GM12878 (cell line): Measurements from ENCODE around the gene FAHD1. TPM values are rescaled to one million over a fixed set of nuclear protein-coding genes. Genes with fewer than 3 reads are reported as not detected.

Experiments
- ATAC-seq: fragments of 200-7000 bp; cut with Tn5 transposase; 3 replicates; pipeline ENCODE4 v1.9.1; 2020; ENCODE audit warnings: mild to moderate bottlenecking, moderate library complexity
- BruUV-seq: library from RNA; stranded (reverse); fragments of 400-500 nt; replicated peaks from 2 replicates; lab custom pipeline; 2021; lab: Mats Ljungman, UMichigan
- CTCF ChIA-PET: fragments of 300-600 bp; sonication (Branson Sonifier 250); formaldehyde crosslinking; extraction: SDS; loops from one replicate; lab custom pipeline; 2021; ENCODE audit warnings: inconsistent platforms; lab: Yijun Ruan, JAX
- POLR2A ChIA-PET: fragments of 350-600 bp; formaldehyde crosslinking; extraction: SDS; loops from one replicate; lab custom pipeline; 2021; ENCODE audit warnings: inconsistent platforms; lab: Charles Lee
- RAD21 ChIA-PET: fragments of 300-600 bp; sonication (Branson Sonifier 250); formaldehyde crosslinking; loops from one replicate; lab custom pipeline; 2023; ENCODE audit warnings: antibody characterized with exemption; ENCODE audit not compliant: unreplicated experiment; lab: Charles Lee
- SMC1A ChIA-PET: fragments of 300-600 bp; sonication (Branson Sonifier 250); formaldehyde crosslinking; loops from one replicate; lab custom pipeline; 2023; ENCODE audit not compliant: unreplicated experiment, uncharacterized antibody; lab: Charles Lee
- DNase-seq: peaks from one replicate; pipeline ENCODE4 v3.0.0-alpha.2; 2011; ENCODE audit warnings: low read depth, low spot score
- FAIRE-seq: peaks from 3 replicates; lab custom pipeline; 2011; peaks lifted over from hg19 to GRCh38; lab: Jason Lieb, UNC
- H2AFZ ChIP-seq: 2 replicates; pipeline ENCODE4 v1.6.0; 2011; ENCODE audit warnings: low read depth, low read length, control low read depth; ENCODE audit not compliant: control insufficient read depth
- H3K27ac ChIP-seq: 2 replicates; pipeline ENCODE4 v1.5.1; 2011; ENCODE audit warnings: control low read depth; ENCODE audit not compliant: control insufficient read depth, insufficient read depth
- H3K27me3 ChIP-seq, 2 experiments: replicated peaks in 1 of 2; 2 replicates each; pipeline versions ENCODE4 v1.6.0 to v1.6.1; 2011; ENCODE audit warnings: low read length in 1 of 2; ENCODE audit not compliant: control insufficient read depth in 2 of 2, insufficient read depth in 2 of 2
- H3K36me3 ChIP-seq, 2 experiments: 2 replicates each; pipeline ENCODE4 v1.5.1; 2011; ENCODE audit warnings: low read length in 1 of 2; ENCODE audit not compliant: control insufficient read depth in 2 of 2, insufficient read depth in 2 of 2
- H3K4me1 ChIP-seq: 2 replicates; pipeline ENCODE4 v1.6.1; 2011; ENCODE audit warnings: mild to moderate bottlenecking, low read length, moderate library complexity, mixed read lengths; ENCODE audit not compliant: control insufficient read depth, insufficient read depth
- H3K4me2 ChIP-seq: 2 replicates; pipeline ENCODE4 v1.6.0; 2011; ENCODE audit warnings: control low read depth; ENCODE audit not compliant: control insufficient read depth, insufficient read depth
- H3K4me3 ChIP-seq: fragments of 200-600 bp; sonication (generic); 2 replicates; pipeline ENCODE4 v1.5.1; 2016
- H3K79me2 ChIP-seq: 2 replicates; pipeline ENCODE4 v1.6.0; 2011; ENCODE audit warnings: low read length; ENCODE audit not compliant: control insufficient read depth, insufficient read depth
- H3K9ac ChIP-seq: 2 replicates; pipeline ENCODE4 v1.8.0; 2011; ENCODE audit warnings: low read length, control low read depth, mixed read lengths; ENCODE audit not compliant: control insufficient read depth, insufficient read depth
- H3K9me3 ChIP-seq: replicated peaks from 3 replicates; pipeline ENCODE4 v1.5.1; 2011; ENCODE audit warnings: mild to moderate bottlenecking, low read length; ENCODE audit not compliant: control insufficient read depth, insufficient read depth
- H4K20me1 ChIP-seq: 2 replicates; pipeline ENCODE4 v1.6.0; 2011; ENCODE audit not compliant: control insufficient read depth, insufficient read depth
- ASH2L ChIP-seq: fragments of 300-600, 200-600 bp; sonication (generic); IDR thresholded peaks from 2 replicates; pipeline ENCODE4 v1.6.1; 2017; ENCODE audit warnings: low read depth, mild to moderate bottlenecking, borderline replicate concordance
- BACH1 ChIP-seq: fragments of 450-650 bp; IDR thresholded peaks from 2 replicates; pipeline ENCODE4 v1.6.1; 2017; ENCODE audit warnings: mild to moderate bottlenecking, borderline replicate concordance
- BCLAF1 ChIP-seq: fragments of 450-650 bp; IDR thresholded peaks from 2 replicates; pipeline ENCODE4 v1.6.1; 2017; ENCODE audit warnings: antibody characterized with exemption, mild to moderate bottlenecking, moderate library complexity
- CBX5 ChIP-seq: sonication (generic); IDR thresholded peaks from 2 replicates; pipeline ENCODE4 v1.6.1; 2016; ENCODE audit warnings: low read depth, moderate library complexity, mild to moderate bottlenecking, inconsistent platforms
- CHD2 ChIP-seq: IDR thresholded peaks from 2 replicates; pipeline ENCODE4 v1.6.1; 2011; ENCODE audit warnings: low read depth, low read length, improper control_type of control experiment, borderline replicate concordance
- HDGF ChIP-seq: fragments of 450-650 bp; IDR thresholded peaks from 2 replicates; pipeline ENCODE4 v1.6.1; 2016; ENCODE audit warnings: antibody characterized with exemption
- LARP7 ChIP-seq: fragments of 450-650 bp; IDR thresholded peaks from 2 replicates; pipeline ENCODE4 v1.6.1; 2017; ENCODE audit warnings: mild to moderate bottlenecking
- SKIL ChIP-seq: fragments of 450-650 bp; IDR thresholded peaks from 2 replicates; pipeline ENCODE4 v1.6.1; 2017; ENCODE audit warnings: mild to moderate bottlenecking, low read depth, inconsistent platforms; ENCODE audit not compliant: poor library complexity, severe bottlenecking
- SREBF1 ChIP-seq: IDR thresholded peaks from 2 replicates; pipeline ENCODE4 v1.6.1; 2012; ENCODE audit warnings: mild to moderate bottlenecking, low read length
- SREBF2 ChIP-seq: IDR thresholded peaks from 2 replicates; pipeline ENCODE4 v1.6.1; 2012; ENCODE audit warnings: mild to moderate bottlenecking, low read length
- SUZ12 ChIP-seq: fragments of 200-600 bp; sonication (generic); IDR thresholded peaks from one replicate; pipeline ENCODE4 v1.6.1; 2018; ENCODE audit warnings: antibody characterized with exemption, mild to moderate bottlenecking; ENCODE audit not compliant: unreplicated experiment
- TAF1 ChIP-seq: IDR thresholded peaks from 2 replicates; pipeline ENCODE4 v1.6.1; 2011; ENCODE audit warnings: mild to moderate bottlenecking, low read depth, low read length, borderline replicate concordance
- ZNF24 ChIP-seq: fragments of 450-650 bp; IDR thresholded peaks from 2 replicates; pipeline ENCODE4 v1.6.1; 2017; ENCODE audit warnings: antibody characterized with exemption, mild to moderate bottlenecking
- WGBS: methylation state at CpG from one replicate; pipeline ENCODE4 v1.1.6; 2016; ENCODE audit warnings: low lambda C conversion rate; ENCODE audit not compliant: insufficient replicate concordance, insufficient coverage; ENCODE audit errors: missing lambda C conversion rate; 5-methylcytosine and 5-hydroxymethylcytosine counted together
- in situ Hi-C: fragments of 300-500 bp; cut with MboI; formaldehyde crosslinking; loops from 9 replicates; pipeline ENCODE4 v1.14.3; 2018; ENCODE audit warnings: mixed read lengths
- intact Hi-C: fragments of 100-400 bp; cut with micrococcal nuclease; formaldehyde crosslinking; loops from one replicate; pipeline ENCODE4 v1.14.2; 2022; ENCODE audit not compliant: unreplicated experiment
- polyA plus RNA-seq, 11 experiments: library from polyadenylated mRNA; depleted of rRNA in 4 of 11; unstranded in 6 of 11; stranded (reverse) in 5 of 11; fragments of >200 nt; fragmentation: Nextera tagmentation in 4 of 11; fragmentation: Illumina TruSeq in 1 of 11; extraction: Ambion mirVana in 4 of 11; extraction: Trizol in 1 of 11; gene quantifications; 1 replicate in 1 of 11; 2 replicates in 10 of 11; pipeline versions ENCODE4 v1.2.1 to v1.2.3, GENCODE V29; 2011 to 2016; ENCODE audit warnings: inconsistent platforms in 2 of 11, missing spikeins in 2 of 11, low read depth in 1 of 11
- total RNA-seq, 4 experiments: library from RNA; depleted of rRNA in 3 of 4; stranded (reverse); fragments of >200 nt in 3 of 4; fragmentation: Illumina TruSeq in 1 of 4; extraction: Trizol in 1 of 4; gene quantifications; 2 replicates each; pipeline versions ENCODE4 v1.2.1 to v1.2.3, GENCODE V29; 2013 to 2021
- TF ChIP-seq, protein P1 (sequence below): fragments of 450-650 bp; IDR thresholded peaks from 2 replicates; pipeline ENCODE4 v1.6.1; 2016; ENCODE audit warnings: mild to moderate bottlenecking
- TF ChIP-seq, protein P2 (sequence below): fragments of 450-650 bp; IDR thresholded peaks from 2 replicates; pipeline ENCODE4 v1.6.1; 2017; ENCODE audit warnings: borderline replicate concordance

Gene FAHD1
- total and polyA plus RNA-seq, 10 of the 15 experiments (the other 5 are each of a cell fraction or from before 2014, with no cell fraction given), result 4.3 to 43.0 (median 18.8) TPM

DNA sequence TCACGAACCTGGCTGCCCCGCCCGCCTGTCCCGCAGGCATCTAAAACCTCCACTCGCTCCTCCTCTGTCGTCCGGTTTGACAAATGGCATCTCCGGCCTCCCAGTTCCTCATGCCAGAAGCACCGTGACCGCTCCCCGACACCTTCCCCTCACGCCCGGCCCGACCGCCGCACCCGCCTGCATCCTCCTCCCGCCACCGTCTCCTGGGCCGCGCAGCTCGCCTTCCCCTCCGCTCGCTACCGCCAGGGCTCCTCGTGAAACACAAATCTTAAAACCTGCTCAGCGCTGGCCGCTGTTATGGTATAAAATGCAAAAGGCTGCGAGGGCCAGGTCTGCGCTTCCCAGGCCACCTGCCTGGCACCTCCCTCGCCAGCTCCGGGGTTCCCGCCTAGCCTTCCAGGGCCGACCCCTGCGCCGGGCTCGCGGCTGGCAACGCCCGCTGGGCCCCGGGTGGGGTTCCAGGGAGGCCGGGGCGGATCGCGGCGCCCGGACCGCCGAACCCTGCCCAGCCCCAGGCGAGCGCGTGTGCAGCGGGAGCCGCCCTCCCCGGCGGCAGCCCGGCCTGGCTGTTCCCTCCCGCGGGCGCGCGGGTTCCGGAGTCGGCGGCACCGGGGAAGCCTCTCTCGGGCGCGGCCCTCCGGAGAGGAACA is 45.1 kb upstream of the FAHD1 start:
- FAIRE-seq (no peak), ATAC-seq (peak; percentile 9), DNase-seq (no peak)
- peaks cover 6% of the 10 kb centered on the region; the same call in 1 of the 2 replicates for H3K4me1 ChIP-seq
- in situ Hi-C loops, result no loop called here
- BruUV-seq, result no TSS peak
- H3K9me3 ChIP-seq, result no peaks in the 10 kb centered on the region
- RAD21 ChIA-PET, result interaction anchor here (1.0 to 1.4 kb wide), 8 partner anchors 10 to 361 kb away, joined by 3 to 22 read pairs (median 4); partner anchors contain the start of genes EME2, JPT2, MRPS34 and NME3
- 2% methylated on average over 59 of the region's 70 CpGs for WGBS
- H4K20me1 ChIP-seq, result no peaks in the 10 kb centered on the region
- SMC1A ChIA-PET, result interaction anchor here (0.7 to 1.5 kb wide), 5 partner anchors 9 to 374 kb away, joined by 3 to 4 read pairs (median 3); partner anchors contain the start of genes EME2, MRPS34, NME3 and TRAF7
- intact Hi-C loops, result loop anchor here (2.0 kb wide), 2 partner anchors 45 to 361 kb away; partner anchors contain the start of genes FAHD1, HAGH and UQCC4
- H3K9ac ChIP-seq, result peak overlapping the region; percentile 71
- H3K27me3 ChIP-seq, result no peaks in the 10 kb centered on the region
- CTCF ChIA-PET, result interaction anchor here (1.1 to 1.6 kb wide), 6 partner anchors 10 to 629 kb away, joined by 3 to 12 read pairs (median 5); partner anchors contain the start of genes EME2, MAPK8IP3, MRPS34 and NME3
- peak overlapping the region; percentile 52 for H3K27ac ChIP-seq
- H3K79me2 ChIP-seq, result peaks cover 15% of the 10 kb centered on the region
- peak overlapping the region; percentile 77 for H3K4me2 ChIP-seq
- H3K36me3 ChIP-seq, result peaks cover 2 to 8% of the 10 kb centered on the region in 2 experiments; a peak in 3 of 4 replicates
- POLR2A ChIA-PET, result interaction anchor here (1.0 to 2.5 kb wide), 9 partner anchors 10 to 189 kb away, joined by 4 to 39 read pairs (median 7); partner anchors contain the start of genes EME2, FAHD1, HAGH and JPT2
- peak overlapping the region; percentile 23; the same call in 1 of the 2 replicates for H2AFZ ChIP-seq
- peak overlapping the region; percentile 94 for H3K4me3 ChIP-seq
- TF ChIP-seq HDGF (no peak; the same call in 1 of the 2 replicates), SKIL (no peak), CHD2 (no peak), CBX5 (no peak), SREBF2 (no peak), ZNF24 (0 out of 2 replicates have a peak, but pooled peaks have one; percentile 24), SUZ12 (no peak), SREBF1 (no peak), BACH1 (peak; percentile 80; the same call in 1 of the 2 replicates), BCLAF1 (no peak), TAF1 (no peak), ASH2L (0 out of 2 replicates have a peak, but pooled peaks have one; percentile 76), LARP7 (peak; percentile 97)
- TF ChIP-seq, protein P1, sequence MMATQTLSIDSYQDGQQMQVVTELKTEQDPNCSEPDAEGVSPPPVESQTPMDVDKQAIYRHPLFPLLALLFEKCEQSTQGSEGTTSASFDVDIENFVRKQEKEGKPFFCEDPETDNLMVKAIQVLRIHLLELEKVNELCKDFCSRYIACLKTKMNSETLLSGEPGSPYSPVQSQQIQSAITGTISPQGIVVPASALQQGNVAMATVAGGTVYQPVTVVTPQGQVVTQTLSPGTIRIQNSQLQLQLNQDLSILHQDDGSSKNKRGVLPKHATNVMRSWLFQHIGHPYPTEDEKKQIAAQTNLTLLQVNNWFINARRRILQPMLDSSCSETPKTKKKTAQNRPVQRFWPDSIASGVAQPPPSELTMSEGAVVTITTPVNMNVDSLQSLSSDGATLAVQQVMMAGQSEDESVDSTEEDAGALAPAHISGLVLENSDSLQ, result 0 out of 2 replicates have a peak, but pooled peaks have one; percentile 15
- TF ChIP-seq, protein P2, sequence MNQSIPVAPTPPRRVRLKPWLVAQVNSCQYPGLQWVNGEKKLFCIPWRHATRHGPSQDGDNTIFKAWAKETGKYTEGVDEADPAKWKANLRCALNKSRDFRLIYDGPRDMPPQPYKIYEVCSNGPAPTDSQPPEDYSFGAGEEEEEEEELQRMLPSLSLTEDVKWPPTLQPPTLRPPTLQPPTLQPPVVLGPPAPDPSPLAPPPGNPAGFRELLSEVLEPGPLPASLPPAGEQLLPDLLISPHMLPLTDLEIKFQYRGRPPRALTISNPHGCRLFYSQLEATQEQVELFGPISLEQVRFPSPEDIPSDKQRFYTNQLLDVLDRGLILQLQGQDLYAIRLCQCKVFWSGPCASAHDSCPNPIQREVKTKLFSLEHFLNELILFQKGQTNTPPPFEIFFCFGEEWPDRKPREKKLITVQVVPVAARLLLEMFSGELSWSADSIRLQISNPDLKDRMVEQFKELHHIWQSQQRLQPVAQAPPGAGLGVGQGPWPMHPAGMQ, result no peak
